ENCODE results near the gene PRKAG2. TPM values are rescaled to one million over a fixed set of nuclear protein-coding genes. Genes with fewer than 3 reads are reported as not detected.

Gene PRKAG2
- total and polyA plus RNA-seq, 4 donors, result 3.6 to 25.1 (median 16.8) TPM

- TF ChIP-seq ZBTB33 (IDR thresholded peaks at IDR 0.05) (no peak), RXRA (IDR thresholded peaks at IDR 0.05) (no peak), SP1 (IDR thresholded peaks at IDR 0.05) (no peak), FOXA1 (IDR thresholded peaks at IDR 0.05) (no peak), NR2F2 (IDR thresholded peaks at IDR 0.05) (no peak)
Measured at GRCh38 chr7:151699928-151700319, 177.0 kb downstream of the PRKAG2 start (continued).

- H3K4me3 ChIP-seq (ENCODE audit: low read depth in 1 of 3, low read length in 3 of 3), result no peak overlapping the region
- peaks cover 0 to 2% (median 2%) of the 10 kb centered on the region in 4 donors for H3K36me3 ChIP-seq (ENCODE audit: control insufficient read depth in 4 of 4, insufficient read depth in 3 of 4, low read depth in 1 of 4, low read length in 3 of 4)
- no peaks in the 10 kb centered on the region for H3K27me3 ChIP-seq (ENCODE audit: control insufficient read depth in 4 of 4, insufficient read depth in 4 of 4, low read length in 3 of 4)
- no peak for DNase-seq (ENCODE audit: low spot score)
- TF ChIP-seq YY1 (IDR thresholded peaks at IDR 0.05), result no peak
- TF ChIP-seq NR2F2 (IDR thresholded peaks at IDR 0.05), result no peak
- TF ChIP-seq JUND (IDR thresholded peaks at IDR 0.05), result no peak
- no peak for TF ChIP-seq RXRA (IDR thresholded peaks at IDR 0.05)
- TF ChIP-seq EGR1 (IDR thresholded peaks at IDR 0.05; ENCODE audit: low read depth in 2 of 2), result no peak
- no peak for TF ChIP-seq RAD21 (IDR thresholded peaks at IDR 0.05)
- TF ChIP-seq GABPA (IDR thresholded peaks at IDR 0.05 in 1 of 2, conservative IDR thresholded peaks at IDR 0.05 in 1 of 2), result no peak
- no peak for TF ChIP-seq FOXA1 (IDR thresholded peaks at IDR 0.05)
- TF ChIP-seq FOXA2 (IDR thresholded peaks at IDR 0.05), result no peak
- no peak for TF ChIP-seq ZBTB33 (IDR thresholded peaks at IDR 0.05)
- no peak for TF ChIP-seq CTCF (IDR thresholded peaks at IDR 0.05; ENCODE audit: low read depth, low read length, missing input control)
- TF ChIP-seq SP1 (IDR thresholded peaks at IDR 0.05), result no peak
- TF ChIP-seq TAF1 (conservative IDR thresholded peaks at IDR 0.05), result no peak
- TF ChIP-seq HNF4G (IDR thresholded peaks at IDR 0.05), result no peak
- TF ChIP-seq, protein P1, sequence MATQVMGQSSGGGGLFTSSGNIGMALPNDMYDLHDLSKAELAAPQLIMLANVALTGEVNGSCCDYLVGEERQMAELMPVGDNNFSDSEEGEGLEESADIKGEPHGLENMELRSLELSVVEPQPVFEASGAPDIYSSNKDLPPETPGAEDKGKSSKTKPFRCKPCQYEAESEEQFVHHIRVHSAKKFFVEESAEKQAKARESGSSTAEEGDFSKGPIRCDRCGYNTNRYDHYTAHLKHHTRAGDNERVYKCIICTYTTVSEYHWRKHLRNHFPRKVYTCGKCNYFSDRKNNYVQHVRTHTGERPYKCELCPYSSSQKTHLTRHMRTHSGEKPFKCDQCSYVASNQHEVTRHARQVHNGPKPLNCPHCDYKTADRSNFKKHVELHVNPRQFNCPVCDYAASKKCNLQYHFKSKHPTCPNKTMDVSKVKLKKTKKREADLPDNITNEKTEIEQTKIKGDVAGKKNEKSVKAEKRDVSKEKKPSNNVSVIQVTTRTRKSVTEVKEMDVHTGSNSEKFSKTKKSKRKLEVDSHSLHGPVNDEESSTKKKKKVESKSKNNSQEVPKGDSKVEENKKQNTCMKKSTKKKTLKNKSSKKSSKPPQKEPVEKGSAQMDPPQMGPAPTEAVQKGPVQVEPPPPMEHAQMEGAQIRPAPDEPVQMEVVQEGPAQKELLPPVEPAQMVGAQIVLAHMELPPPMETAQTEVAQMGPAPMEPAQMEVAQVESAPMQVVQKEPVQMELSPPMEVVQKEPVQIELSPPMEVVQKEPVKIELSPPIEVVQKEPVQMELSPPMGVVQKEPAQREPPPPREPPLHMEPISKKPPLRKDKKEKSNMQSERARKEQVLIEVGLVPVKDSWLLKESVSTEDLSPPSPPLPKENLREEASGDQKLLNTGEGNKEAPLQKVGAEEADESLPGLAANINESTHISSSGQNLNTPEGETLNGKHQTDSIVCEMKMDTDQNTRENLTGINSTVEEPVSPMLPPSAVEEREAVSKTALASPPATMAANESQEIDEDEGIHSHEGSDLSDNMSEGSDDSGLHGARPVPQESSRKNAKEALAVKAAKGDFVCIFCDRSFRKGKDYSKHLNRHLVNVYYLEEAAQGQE (IDR thresholded peaks at IDR 0.05), result no peak
- no peak overlapping the region for H3K27ac ChIP-seq (ENCODE audit: low read depth in 1 of 2, low read length in 2 of 2)
- WGBS, result 89% methylated on average over 16 of the region's 16 CpGs
- H3K9ac ChIP-seq (ENCODE audit: low read depth in 1 of 2, low read length in 2 of 2), result no peak overlapping the region
- no peaks in the 10 kb centered on the region for H3K9me3 ChIP-seq (ENCODE audit: control insufficient read depth in 4 of 4, low read length in 3 of 4)
- H3K4me1 ChIP-seq (ENCODE audit: control insufficient read depth in 4 of 4, insufficient read depth in 4 of 4, low read length in 3 of 4), result peaks cover 15 to 30% (median 26%) of the 10 kb centered on the region in 4 donors
Measured at GRCh38 chr7:151699147-151699927, 177.6 kb downstream of the PRKAG2 start.
